Activated CD4-positive, CD25-positive, alpha-beta regulatory T cell treated with anti-CD3 and anti-CD28 coated beads, Interleukin-2, amount 50 U/mL, for 24 hours (primary cell): ENCODE results near the gene TGFBR3L.
"Not testable (repeated sequence)": the region's sequence is repeated elsewhere in the genome, so short reads cannot be mapped to it uniquely, and the experiment has no call there.

Experiments
- ATAC-seq, 2 donors: fragments of 150-1000 bp; cut with Tn5 transposase; one replicate each; pipeline ENCODE4 v1.10.0; 2021; ENCODE audit warnings: mild to moderate bottlenecking in 1 of 2, moderate library complexity in 1 of 2

The TGFBR3L gene

DNA sequence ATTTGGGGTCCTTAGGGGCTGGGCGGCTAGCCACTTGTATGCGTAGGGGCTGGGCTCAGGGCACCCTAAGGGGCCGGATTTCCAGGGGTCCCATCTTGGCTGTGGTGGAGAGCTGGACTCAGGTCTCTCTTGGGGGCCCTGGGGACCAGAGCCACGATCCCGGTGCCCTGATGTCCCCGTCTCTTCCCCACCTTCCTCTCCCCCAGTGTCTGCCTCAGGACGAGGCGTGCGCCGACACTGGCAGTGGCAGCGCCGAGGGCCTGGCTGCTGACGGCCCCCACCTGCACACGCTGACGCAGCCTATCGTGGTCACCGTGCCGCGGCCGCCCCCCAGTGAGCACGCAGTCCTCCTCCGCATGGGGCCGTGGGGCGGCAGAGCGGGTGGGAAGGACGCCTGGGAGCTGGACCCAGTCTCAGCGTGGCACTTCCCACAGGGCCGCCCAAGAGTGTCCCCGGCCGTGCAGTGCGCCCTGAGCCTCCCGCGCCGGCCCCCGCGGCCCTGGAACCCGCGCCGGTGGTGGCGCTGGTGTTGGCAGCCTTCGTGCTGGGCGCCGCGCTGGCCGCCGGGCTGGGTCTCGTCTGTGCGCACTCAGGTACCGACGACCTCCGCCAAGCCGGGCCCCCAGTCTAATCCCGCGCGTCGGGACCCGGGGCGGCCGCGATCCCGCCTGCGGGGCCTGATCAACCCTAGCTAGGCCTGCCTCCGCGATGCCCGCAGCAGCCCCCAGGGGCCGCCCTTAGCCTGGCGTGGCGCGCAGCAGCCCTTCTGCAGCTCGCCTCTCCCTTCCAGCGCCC, 2.8 kb downstream of the TGFBR3L start:
- ATAC-seq = peak; percentile 25 to 34

DNA sequence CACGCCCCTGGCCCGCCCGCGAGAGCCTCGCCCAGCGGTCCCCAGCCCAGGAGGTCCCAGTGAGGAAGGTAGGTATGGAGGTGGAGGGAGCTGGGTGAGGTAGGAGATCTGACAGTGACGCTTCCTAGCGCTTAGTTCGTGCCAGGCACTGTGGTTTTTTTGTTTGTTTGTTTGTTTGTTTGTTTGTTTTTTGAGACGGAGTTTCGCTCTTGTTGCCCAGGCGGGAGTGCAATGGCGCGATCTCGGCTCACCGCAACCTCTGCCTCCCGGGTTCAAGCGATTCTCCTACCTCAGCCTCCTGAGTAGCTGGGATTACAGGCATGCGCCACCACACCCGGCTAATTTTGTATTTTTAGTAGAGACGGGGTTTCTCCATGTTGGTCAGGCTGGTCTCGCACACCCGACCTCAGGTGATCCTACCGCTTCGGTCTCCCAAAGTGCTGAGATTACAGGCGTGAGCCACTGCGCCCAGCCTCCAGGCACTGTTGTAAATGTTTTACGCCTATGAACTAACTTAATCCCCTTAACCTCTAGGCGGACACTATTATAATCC, 3.5 kb downstream of the TGFBR3L start:
- ATAC-seq = not testable (repeated sequence)

DNA sequence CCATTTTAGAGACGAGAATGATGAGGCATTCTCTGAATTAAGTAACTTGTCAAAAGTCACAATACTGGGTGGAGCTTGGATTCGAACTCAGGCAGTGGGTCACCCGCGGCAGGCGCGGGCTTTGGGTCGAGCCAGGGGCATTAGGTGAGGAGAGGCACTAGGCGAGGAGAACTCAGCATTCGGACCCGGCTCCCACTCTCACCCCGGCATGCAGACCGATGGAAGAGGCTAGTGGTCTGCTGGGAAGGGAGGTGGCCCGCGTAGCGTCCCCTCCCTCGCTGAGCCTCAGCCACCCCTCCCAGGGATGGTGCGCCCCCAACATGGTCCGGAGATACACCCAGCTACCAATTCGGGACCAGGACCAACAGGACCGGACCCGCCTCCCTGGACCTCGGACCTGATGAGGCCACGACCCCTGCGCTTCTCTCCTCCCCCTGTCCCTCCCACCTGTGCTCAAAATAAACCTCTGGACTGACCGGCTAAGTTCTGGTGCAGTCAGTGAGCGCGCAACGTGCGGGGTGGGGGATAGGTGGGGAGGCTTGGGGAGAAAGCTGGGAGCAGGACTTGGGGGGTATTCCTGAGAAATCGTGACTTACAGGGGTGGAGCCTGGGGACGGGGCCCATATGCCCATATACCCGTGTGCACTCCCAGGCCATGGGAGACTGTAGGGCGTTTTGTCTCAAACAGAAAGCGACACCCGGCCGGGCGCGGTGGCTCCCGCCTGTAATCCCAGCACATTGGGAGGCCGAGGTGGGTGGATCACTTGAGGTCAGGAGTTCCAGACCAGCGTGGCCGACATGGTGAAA, 4.2 kb downstream of the TGFBR3L start:
- ATAC-seq = no peak

DNA sequence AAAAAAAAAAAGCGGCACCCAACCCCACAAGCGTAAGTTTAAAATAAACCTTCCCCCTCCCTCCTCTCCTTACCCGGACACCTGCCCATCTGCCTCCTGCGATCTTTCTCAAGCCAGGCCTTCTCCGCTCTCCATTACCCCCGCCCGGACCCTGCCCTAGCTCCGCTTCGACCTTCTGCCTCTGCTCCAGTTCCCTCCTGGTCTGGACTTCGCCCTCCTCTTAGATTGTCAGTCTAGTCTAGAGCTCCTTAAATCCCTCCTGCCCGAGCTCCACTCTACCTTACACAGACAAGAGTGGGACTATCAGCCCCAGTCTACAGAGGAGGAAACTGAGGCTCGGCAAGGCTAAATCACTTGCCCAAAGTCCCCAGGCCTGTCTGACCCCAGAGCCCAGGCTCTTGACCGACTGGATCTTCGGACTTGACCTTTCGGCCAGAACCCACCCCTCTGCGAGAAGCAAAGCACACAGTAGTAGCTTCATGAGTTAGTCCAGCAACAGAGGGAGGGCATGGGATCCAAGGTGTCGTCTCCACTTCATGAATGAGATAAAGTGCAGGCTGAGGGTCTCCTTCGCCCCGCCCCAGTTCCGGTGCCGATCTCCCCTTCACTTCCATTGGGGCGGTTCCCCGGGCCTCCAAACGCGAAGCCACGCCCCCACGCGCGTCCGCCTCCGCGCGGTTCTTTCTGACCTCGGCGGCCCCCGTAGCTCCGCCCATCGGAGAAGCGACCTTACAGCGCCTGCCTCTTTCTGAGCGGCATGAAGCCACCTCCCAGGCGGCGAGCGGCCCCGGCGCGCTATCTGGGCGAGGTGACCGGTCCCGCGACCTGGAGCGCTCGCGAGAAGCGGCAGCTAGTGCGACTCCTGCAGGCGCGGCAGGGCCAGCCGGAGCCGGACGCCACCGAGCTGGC, 5.2 kb downstream of the TGFBR3L start, which contains the start of gene SNAPC2:
Gene SNAPC2, plus strand, starts transcription at position 729 of the 909 bp plus-strand sequence. Its CDS starts 29 bp downstream, at position 758.
- ATAC-seq = peak; percentile 71 to 76

DNA sequence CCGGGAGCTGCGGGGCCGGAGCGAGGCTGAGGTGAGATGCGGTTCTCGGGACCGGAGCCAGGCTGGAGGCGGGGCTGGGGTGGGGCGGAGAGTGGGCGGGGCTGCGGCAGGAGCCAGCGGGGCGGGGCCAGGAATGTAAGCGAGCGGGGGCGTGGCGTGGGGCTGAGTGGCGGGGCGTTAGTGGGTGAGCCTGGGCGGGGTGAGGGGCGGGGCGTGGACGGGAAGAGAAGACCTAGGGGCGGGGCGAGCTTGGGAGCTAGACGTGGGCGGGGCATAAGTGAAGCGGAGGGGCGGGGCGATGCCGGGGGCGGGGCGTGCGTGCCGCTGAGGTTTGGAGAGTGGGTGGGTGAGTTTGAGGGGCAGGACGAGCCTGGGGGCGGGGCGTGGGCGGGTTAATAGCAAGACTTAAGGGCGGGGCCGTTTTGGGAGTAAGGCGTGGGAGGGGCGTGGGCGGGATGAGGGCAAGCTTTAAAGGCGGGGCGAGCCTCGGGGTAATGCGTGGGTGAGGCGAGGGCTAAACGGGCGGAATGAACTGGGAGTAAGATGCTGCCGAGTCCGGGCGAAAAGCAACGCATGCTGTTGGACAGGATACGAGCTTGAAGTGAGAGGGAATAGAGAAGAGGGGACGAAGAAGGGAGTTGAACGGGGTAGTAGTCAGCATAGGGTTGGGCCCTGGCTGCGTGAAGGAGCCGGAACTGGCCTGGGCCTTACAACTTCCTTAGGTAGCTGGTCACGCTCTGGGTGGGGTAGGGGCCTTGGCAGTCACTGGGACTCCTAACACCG, 6.1 kb downstream of the TGFBR3L start:
- peak; percentile 55 to 58 for ATAC-seq

DNA sequence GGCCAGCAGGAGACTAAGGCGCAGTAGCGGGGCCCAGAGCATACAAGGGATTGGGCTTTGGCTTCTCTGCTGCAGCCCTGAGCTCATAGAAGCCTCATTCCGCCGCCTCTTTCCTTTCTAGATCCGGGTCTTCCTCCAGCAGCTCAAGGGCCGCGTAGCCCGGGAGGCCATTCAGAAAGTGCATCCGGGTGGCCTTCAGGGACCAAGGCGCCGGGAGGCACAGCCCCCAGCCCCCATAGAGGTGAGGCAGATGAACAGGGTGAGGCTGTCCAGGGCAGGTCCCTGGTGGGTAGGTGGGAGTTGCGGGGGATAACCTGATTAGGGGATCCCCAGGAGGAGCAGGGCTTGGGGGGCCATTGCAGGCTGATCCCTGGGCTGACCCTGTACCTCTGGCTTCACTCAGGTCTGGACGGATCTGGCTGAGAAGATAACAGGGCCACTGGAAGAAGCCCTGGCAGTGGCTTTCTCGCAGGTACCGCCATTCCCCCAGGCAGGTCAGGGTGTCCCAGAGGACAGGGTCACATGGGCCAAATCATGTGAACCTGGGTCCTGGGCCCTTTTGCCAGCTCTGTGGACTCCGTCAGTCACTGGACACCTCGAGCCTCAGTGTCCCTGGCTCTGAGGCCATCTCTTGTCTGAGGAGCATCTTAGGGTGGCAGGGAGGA, 6.8 kb downstream of the TGFBR3L start:
- ATAC-seq = no peak

DNA sequence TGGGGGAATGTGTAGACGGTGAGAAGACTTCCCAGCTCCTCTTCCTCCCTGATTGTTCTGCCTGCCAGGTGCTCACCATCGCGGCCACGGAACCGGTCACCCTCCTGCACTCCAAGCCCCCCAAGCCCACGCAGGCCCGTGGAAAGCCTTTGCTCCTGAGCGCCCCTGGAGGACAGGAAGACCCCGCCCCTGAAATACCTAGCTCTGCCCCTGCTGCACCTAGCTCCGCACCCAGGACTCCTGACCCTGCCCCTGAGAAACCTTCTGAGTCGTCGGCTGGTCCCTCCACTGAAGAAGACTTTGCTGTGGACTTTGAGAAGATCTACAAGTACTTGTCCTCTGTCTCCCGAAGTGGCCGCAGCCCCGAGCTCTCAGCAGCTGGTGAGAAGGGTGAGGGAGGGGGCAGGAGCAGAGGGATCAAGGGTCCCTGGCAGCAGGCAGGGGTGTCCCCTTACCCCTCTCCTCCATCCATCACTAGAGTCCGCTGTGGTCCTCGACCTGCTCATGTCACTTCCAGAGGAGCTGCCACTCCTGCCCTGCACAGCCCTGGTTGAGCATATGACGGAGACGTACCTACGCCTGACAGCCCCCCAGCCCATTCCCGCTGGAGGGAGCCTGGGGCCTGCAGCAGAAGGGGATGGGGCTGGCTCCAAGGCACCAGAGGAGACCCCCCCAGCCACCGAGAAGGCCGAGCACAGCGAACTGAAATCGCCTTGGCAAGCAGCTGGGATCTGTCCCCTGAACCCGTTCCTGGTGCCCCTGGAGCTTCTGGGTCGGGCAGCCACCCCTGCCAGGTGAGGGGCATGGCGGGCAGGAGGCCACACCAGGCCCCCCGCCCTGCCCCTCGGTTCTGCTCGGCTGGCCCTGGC, 7.6 kb downstream of the TGFBR3L start:
- no peak for ATAC-seq

DNA sequence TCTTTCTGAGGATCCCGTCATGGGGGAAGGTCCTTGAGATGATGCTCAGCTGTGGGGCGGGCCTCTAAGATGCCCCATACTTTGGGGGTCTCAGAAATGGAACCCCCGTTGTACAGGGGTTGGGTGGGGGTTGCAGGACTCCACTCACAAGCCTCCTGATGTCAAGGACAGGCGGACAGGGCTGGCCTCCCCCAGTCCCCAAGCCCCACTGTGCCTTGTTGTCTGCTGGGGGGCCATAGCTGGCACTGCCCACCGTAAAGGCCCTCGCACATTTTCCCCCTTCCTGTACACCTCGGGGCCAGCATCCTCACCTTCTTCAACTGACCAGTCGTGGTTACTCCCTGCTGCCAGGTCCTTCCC, 8.2 kb downstream of the TGFBR3L start:
- ATAC-seq = no peak

DNA sequence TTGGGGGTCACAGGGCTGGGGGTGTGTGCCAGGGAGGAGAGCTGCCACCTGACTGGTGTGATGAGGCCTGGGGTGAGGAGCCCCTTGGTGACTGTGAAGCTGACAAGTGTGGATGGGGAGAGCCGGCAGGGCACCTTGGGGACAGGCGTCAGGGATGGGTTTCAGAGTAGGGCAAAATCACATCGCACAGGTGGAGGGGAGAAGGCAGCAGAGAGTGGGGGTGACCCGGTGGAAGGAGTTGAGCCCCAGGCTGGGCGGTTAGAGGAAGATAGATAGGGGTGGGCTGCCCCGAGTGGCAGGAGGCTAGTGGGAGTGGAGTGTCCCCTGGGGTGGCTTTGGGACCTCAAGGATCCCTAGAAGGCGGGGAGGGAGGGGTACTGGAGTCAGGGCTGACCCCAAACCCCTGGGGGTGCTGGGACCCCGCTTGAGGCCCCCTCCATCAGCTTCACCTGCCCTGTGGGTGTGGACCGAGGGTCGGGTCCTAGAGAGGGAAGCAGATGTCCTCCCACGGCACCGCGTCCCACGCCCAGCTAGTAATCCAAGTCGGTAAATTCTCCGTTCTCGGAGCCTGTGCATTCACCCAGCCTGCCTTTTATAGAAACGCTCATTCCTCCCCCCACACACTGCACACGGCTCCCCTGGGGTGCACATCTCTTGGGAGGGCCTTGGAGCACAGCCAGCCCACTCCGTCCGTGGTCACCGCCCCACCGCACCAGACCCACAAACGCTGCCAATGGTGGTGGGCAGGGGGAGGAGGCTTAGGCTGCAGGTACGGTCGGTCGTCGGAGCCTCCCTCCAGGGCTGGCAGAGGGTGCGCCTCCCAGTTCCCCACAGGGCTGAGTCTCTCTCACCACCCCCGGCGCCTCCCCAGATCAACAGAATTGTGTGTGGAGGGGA, 8.9 kb downstream of the TGFBR3L start:
- ATAC-seq = no peak

DNA sequence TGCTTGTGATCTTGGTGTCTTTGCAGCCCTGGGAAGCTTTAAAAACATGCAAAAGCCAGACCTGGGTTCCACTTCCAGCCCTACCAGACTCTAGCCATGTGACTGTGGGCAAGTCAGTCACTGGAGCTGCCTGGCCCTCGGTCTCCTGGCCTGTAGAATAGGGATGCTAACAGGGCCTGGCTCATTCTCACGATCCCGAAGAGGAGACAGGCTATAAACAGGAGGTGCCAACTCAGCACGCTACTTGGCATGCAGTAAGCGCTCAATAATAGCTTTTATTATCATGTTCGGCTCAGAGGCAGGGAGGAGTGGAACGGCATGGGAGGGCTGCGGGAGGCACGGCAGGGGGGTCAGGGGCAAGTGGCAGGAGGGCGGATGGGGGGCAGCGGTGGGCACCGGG, 9.6 kb downstream of the TGFBR3L start:
- ATAC-seq = no peak

DNA sequence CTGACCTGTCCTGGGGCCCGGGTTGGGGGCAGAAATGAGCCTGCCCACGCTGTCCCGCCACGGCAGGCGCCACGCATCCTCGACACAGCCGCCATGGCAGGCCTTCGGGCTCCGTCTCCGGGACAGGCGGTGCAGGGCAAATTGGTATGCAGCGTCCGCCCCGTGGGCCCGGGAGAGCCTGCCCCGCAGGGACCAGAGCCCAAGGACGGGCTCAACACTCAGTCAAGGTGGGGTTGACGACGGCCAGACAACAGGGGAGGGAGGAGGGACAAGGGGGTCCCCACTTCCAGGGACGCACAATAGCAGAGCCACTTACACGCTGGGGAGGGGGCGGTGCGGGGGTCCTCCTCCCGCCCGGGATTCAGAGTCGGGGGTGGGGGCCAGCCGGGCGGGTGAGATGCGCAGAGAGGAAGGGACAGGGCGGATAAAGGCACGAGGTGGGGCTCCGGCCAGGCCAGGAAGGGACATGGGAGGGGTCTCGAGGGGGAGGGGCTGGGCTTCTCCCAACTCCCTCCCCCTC, 10.1 kb downstream of the TGFBR3L start:
- ATAC-seq = no peak

DNA sequence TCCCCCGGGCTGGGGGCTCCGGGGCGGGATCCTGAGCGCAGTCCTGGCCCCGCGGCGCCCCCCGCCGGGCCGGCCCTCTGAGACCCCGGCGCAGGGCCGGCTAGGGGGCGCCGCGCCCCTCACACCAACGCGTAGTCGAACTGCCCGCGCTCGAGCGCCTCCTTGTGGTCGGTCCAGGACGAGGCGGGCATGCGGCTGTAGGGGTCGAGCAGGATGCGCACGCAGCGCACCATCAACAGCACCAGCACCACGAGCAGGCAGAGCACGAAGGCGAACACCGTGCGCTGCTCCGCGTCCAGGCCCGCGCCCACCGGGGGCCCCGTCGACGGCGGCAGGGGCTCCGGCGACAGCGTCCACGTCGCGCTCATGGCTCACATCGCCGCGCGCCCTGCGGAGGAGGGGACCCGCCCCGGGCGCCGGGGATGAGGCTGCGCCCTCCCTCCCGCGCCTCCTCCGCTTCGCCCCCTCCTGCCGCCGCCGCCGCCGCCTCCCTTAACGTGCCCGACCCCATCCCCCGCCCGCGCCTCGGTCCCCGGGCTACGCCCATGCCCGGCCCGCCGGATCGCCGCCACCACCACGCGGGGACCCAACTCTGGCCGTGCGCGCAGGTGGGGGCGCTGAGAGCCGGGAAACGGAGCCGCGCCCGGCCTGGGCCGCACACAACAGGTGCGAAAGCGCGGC, 10.7 kb downstream of the TGFBR3L start:
- peak; percentile 42 to 45 for ATAC-seq

DNA sequence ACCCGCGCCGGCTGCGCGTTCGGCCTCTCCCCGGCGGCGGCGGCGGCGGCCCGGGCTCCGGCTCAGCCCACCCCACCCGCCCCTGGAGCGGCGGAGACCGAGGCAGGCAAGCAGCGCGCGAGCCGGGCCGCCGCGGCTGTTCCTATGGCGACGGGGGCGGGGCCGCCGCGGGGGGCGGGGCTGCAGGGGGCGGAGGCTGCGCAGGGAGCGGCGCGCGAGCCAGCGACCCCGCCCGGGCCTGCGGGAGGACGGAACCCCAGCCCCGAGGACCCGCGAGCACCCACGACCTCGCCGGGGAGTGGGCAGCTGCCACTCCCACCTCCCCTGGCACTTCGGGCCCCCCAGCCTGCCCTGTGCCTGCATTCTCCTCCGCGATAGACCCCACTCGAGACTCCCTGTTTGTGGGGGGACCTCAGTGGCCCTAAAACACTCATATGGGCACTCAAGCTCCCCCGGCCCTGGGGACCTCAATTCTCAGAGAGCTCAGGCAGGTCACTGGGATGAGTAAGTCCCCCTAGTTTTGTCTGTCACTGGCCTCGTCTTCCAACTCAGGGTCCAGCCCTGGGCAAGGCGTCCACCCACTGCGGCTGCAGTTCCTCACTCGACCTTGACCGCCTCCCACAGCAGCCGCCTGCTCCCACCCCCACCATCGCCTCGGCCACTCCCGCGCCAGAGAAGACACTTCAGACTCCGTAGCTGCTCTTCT, 11.5 kb downstream of the TGFBR3L start, which contains the start of gene CTXN1:
Gene CTXN1, minus strand, starts transcription at position 115 of the 706 bp plus-strand sequence. CDS start 597 bp downstream, outside the sequence.
- ATAC-seq = peak; percentile 49 to 58

DNA sequence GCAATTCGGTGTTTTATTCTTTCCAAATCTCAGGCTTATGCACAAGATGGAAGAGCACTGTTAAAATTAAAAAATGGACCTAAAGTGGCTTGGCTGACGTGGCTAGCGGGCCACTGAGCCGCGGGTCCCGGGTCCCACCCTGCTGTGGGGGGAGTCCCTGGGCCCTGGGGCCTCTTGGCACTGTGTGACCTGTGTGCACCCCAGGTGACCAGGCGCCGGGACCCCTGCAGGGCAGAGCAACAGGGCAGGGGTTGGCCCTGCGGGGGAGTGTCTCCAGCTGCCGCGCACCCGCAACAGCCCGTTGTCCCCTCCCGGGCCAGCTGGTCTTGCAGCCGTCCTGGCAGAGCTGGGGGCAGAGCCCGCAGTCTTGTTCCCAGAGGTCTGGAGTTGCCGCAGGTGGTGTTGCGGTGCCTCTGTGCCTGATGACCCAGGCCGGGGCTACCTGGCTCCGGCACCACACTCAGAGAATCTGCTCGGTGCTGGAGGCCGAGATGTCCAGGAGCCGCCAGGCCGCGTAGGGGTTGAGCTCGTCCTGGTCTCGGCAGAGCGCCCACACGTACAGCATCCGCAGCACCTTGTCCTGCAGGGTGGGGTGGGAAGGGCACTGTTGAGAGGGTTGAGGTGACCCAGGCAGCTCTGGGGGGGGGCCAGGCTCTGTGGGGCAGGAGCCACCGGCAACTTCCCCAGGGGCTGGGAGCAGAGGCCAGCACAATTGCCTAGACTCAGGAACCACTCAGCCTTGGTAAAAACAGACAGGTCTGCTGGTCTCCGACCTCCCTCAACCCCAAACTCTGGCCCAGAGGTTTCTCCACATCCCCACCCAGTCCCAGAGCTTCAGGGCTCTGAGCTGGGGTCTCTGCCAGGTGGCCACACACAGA, 12.3 kb downstream of the TGFBR3L start:
- ATAC-seq = no peak

DNA sequence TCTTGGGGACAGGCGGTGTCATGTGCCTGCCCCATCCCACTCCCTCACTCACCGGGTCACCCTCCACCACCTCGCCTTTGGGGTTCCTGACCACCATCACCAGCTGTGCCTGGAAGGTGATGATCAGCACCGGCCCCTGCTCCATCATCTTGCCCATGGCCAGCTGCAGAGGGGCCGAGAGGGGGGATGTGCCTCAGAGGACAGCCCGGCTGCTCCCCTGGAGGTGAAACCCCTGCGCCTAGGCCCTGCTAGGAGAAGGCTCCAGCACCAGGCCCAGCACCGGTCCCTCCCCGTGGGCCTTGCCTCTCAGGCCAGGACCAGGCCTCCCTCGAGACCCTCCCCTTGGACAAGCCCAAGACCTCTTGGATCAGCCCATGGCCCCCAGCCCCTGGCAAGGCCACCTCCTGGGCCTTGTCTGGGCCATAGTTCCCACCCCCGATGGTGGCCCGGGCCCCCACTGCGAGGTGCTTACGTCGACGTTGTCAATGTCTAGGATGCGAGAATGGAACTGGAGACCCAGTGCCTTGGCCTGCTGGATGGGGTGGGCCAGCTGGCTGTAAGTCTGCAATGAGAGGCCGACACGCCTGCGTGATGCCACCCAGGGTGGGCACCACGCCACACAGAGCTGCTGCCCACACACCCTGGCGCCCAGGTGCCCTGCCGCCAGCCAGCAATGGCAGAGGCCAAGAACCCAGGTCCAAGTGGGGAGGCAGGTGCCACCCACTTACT, 13.1 kb downstream of the TGFBR3L start:
- ATAC-seq = no peak

DNA sequence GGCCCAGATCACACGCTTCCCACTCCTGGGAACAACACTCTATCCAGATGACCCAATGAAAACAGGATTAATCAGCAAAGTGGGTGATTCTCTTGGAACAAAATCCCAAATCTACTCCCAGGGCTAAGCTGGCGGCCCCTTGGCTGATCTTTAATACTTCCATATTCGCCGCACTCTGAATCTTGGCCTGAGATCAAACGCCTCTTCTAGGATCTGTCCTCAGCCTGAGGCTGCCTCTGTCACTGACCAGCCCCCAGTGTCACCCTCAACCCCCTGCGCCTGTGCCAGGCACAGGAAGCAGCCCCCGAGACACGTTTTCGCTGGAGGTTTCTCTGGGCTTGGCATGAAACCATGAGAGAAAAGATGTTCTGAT, 13.7 kb downstream of the TGFBR3L start:
- ATAC-seq = no peak
